ENCODE results near the gene HEMK1.

DNA sequence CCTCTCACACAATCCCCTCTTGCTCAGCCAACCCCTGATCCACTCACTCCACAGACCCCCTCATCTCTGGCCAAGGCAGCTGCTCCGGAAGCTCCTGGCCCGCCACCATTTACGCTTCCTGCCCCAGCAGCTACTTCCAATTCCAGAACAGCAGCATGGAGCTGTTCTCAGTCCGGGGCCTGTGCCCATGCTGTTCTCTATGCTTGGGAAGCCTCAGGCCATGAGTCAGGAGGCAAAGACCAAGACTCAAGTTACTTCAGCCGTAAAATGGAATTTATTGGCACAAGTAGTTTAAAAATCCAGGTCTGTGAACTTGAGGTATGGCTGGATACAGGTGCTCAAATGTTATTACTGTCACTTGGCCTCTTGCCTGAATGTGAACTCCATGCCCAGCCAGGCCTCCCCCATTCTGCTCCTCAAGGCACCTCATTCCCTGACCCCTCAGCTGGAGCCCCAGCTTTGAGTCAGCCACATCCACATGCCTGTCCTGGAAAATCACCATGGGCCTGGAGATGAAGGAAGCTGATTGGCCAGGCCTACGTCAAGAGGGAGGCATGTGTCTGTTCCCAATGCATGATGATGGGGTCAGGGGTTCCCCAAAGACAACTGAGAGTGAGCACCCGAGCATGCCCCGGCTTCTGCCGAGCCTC, 34.5 kb upstream of the HEMK1 start:
- TF ChIP-seq, protein P1, sequence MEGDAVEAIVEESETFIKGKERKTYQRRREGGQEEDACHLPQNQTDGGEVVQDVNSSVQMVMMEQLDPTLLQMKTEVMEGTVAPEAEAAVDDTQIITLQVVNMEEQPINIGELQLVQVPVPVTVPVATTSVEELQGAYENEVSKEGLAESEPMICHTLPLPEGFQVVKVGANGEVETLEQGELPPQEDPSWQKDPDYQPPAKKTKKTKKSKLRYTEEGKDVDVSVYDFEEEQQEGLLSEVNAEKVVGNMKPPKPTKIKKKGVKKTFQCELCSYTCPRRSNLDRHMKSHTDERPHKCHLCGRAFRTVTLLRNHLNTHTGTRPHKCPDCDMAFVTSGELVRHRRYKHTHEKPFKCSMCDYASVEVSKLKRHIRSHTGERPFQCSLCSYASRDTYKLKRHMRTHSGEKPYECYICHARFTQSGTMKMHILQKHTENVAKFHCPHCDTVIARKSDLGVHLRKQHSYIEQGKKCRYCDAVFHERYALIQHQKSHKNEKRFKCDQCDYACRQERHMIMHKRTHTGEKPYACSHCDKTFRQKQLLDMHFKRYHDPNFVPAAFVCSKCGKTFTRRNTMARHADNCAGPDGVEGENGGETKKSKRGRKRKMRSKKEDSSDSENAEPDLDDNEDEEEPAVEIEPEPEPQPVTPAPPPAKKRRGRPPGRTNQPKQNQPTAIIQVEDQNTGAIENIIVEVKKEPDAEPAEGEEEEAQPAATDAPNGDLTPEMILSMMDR (IDR thresholded peaks at IDR 0.05; ENCODE audit: low read depth, low read length, poor library complexity, severe bottlenecking) = no peak
- no peak for TF ChIP-seq EZH2phosphoT487 (IDR thresholded peaks at IDR 0.05; ENCODE audit: borderline replicate concordance, low read length)

Measured in DOHH2 (cell line).